GM12864 (cell line): Measurements from ENCODE around the gene EXOC3.

Source experiments
- DNase-seq: peaks from one replicate; pipeline ENCODE4 v3.0.0-alpha.2; 2011; ENCODE audit warnings: low read depth
- H3K4me3 ChIP-seq: 2 replicates; pipeline ENCODE4 v1.5.1; 2011; ENCODE audit warnings: mild to moderate bottlenecking, low read depth, low read length, control low read depth
- TF ChIP-seq, protein P1 (sequence below): IDR thresholded peaks from 2 replicates; pipeline ENCODE4 v1.5.1; 2011; ENCODE audit warnings: low read depth, mild to moderate bottlenecking, moderate library complexity, low read length, control low read depth, inconsistent platforms; ENCODE audit errors: missing control alignments

Gene EXOC3

GRCh38 chr5:423626-424261 is 19.2 kb upstream of the EXOC3 start:
- H3K4me3 ChIP-seq, result no peak overlapping the region
- DNase-seq, result no peak
- TF ChIP-seq, protein P1, sequence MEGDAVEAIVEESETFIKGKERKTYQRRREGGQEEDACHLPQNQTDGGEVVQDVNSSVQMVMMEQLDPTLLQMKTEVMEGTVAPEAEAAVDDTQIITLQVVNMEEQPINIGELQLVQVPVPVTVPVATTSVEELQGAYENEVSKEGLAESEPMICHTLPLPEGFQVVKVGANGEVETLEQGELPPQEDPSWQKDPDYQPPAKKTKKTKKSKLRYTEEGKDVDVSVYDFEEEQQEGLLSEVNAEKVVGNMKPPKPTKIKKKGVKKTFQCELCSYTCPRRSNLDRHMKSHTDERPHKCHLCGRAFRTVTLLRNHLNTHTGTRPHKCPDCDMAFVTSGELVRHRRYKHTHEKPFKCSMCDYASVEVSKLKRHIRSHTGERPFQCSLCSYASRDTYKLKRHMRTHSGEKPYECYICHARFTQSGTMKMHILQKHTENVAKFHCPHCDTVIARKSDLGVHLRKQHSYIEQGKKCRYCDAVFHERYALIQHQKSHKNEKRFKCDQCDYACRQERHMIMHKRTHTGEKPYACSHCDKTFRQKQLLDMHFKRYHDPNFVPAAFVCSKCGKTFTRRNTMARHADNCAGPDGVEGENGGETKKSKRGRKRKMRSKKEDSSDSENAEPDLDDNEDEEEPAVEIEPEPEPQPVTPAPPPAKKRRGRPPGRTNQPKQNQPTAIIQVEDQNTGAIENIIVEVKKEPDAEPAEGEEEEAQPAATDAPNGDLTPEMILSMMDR, result no peak

GRCh38 chr5:424301-425110 is 18.5 kb upstream of the EXOC3 start:
- DNase-seq, result peak; percentile 71
- TF ChIP-seq, protein P1, result no peak
- no peak overlapping the region for H3K4me3 ChIP-seq

- no peak for DNase-seq
Observed at GRCh38 chr5:425714-426113, 17.3 kb upstream of the EXOC3 start.

GRCh38 chr5:426392-426976 is 16.5 kb upstream of the EXOC3 start:
- TF ChIP-seq, protein P1, result no peak
- H3K4me3 ChIP-seq, result no peak overlapping the region

More at GRCh38 chr5:425714-426113, 17.3 kb upstream of the EXOC3 start:
- TF ChIP-seq, protein P1, result no peak
- no peak overlapping the region for H3K4me3 ChIP-seq

DNA sequence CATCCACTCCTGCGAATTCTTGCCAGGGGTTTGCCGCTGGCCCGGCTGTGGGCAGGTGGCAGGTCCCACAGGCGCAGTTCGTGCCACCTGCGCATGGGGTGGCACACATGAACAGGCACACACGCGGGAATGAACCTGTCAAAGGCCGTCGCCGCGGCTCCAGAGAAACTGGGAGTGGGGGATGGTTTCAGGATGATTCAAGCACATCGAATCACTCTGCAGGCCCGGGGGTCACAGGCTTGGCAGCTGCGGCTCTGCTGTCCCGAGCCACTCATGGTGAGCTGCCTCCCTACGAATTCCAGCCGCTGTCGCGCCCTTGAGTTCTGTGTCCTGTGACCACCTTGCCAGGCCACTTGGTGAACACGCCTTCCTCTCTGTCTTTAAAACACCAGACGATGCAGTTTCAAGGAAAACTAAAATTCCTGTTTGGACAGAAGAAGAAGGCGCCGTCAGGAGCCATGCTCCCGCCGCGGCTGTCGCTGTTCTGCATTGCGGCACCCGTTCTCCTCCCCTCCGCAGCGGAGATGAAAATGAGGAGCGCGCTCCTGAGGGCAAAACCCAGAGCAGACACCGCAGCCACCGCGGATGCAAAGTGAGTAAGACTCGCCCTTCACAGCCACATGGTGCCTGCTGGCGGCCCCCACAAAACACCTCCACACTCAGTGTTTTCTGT is 15.4 kb upstream of the EXOC3 start:
- TF ChIP-seq, protein P1, result no peak
- no peak overlapping the region for H3K4me3 ChIP-seq
- no peak for DNase-seq

More at GRCh38 chr5:426392-426976, 16.5 kb upstream of the EXOC3 start:
- DNase-seq, result no peak

GRCh38 chr5:428219-428618 is 14.8 kb upstream of the EXOC3 start:
- no peak for DNase-seq
- H3K4me3 ChIP-seq, result no peak overlapping the region
- TF ChIP-seq, protein P1, result no peak
